AG04449 (cell line): ENCODE data around the gene STAM2.

Experiments used
- CTCF ChIA-PET: fragments of 350-600 bp; formaldehyde crosslinking; extraction: SDS; loops from one replicate; lab custom pipeline; 2021; ENCODE audit warnings: antibody characterized with exemption; lab: Yijun Ruan, JAX
- POLR2A ChIA-PET: fragments of 400-600, 350-600 bp; formaldehyde crosslinking; extraction: SDS; loops from one replicate; lab custom pipeline; 2020; ENCODE audit warnings: antibody characterized with exemption, inconsistent platforms; lab: Yijun Ruan, JAX
- DNase-seq: peaks from one replicate; pipeline ENCODE4 v3.0.0-alpha.2; 2010; ENCODE audit warnings: low read depth, low spot score
- H3K4me3 ChIP-seq: 2 replicates; pipeline ENCODE4 v1.5.1; 2011; ENCODE audit warnings: low read depth, mild to moderate bottlenecking, control low read depth, low read length
- TF ChIP-seq, protein P1 (sequence below): IDR thresholded peaks from one replicate; pipeline ENCODE4 v1.5.1; 2011; ENCODE audit warnings: mild to moderate bottlenecking, moderate library complexity, low read length, control low read depth, inconsistent platforms; ENCODE audit not compliant: insufficient read depth; ENCODE audit errors: missing control alignments

STAM2 gene

DNA sequence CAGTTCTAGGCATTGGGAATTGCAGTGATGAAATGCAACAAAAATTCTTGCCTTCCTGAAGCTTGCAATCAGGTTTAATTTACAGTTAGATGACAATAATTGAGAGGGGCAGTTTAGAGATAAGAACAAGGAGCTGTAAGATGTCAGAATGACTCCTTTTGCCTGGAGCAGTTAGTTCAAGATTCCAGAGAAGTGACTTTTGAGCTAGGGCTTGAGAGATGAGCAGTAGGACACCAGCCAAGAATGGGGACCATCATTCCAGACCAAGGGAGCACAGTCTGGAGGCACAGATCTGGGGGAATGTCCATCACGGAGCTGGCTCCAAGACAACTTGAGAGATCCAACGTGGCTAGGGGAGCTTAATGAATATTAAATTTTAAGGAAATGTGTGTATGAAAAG is 103.6 kb downstream of the STAM2 start:
- no peak for DNase-seq
- CTCF ChIA-PET, result interaction anchor here (0.7 kb wide), 1 partner anchor 9 kb away, joined by 3 read pairs; no protein-coding TSS in a partner anchor
- POLR2A ChIA-PET, result no interaction called here
- TF ChIP-seq, protein P1, sequence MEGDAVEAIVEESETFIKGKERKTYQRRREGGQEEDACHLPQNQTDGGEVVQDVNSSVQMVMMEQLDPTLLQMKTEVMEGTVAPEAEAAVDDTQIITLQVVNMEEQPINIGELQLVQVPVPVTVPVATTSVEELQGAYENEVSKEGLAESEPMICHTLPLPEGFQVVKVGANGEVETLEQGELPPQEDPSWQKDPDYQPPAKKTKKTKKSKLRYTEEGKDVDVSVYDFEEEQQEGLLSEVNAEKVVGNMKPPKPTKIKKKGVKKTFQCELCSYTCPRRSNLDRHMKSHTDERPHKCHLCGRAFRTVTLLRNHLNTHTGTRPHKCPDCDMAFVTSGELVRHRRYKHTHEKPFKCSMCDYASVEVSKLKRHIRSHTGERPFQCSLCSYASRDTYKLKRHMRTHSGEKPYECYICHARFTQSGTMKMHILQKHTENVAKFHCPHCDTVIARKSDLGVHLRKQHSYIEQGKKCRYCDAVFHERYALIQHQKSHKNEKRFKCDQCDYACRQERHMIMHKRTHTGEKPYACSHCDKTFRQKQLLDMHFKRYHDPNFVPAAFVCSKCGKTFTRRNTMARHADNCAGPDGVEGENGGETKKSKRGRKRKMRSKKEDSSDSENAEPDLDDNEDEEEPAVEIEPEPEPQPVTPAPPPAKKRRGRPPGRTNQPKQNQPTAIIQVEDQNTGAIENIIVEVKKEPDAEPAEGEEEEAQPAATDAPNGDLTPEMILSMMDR, result no peak
- no peak overlapping the region for H3K4me3 ChIP-seq

DNA sequence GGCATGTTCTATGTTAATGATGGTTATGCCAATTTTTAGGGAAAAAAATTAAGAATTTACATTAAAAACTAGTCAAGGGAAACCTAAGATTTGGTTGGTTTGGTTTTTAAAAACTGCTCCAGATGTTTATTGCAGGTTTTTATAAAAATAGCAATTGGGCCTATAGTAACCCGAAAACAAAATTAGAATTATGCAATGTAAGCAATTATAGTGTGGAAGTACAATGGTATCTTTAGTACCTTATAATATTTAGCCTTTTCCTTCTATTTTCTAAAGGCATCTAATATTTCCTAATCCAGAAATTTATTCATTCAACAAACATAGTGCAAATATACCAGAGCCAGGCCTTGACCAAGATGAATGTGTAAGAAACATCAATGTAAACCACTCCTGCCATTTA is 104.0 kb downstream of the STAM2 start:
- ChIA-PET POLR2A (no interaction called here), CTCF (no interaction called here)
- H3K4me3 ChIP-seq, result no peak overlapping the region
- DNase-seq, result no peak
- TF ChIP-seq, protein P1, result no peak

DNA sequence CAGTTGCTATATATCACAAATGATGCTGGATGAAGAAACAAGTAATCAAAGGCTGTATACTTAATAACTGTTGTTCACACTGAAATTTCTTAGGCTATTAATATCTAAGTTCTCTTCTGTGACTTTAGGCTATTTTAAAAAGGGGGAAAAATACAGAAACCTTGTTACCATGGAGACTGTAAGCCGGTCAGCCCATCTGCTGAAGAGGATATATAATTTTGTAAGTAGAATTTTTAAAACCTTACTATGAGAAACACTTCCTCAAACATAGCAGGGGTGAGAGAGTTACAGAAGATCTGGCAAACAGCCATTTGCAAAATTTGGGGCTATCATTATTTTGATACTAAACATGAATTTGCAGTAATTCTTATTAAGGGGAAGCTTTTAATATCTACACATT is 104.5 kb downstream of the STAM2 start:
- TF ChIP-seq, protein P1, result no peak
- no peak for DNase-seq
- no peak overlapping the region for H3K4me3 ChIP-seq
- POLR2A ChIA-PET, result no interaction called here
- CTCF ChIA-PET, result no interaction called here

DNA sequence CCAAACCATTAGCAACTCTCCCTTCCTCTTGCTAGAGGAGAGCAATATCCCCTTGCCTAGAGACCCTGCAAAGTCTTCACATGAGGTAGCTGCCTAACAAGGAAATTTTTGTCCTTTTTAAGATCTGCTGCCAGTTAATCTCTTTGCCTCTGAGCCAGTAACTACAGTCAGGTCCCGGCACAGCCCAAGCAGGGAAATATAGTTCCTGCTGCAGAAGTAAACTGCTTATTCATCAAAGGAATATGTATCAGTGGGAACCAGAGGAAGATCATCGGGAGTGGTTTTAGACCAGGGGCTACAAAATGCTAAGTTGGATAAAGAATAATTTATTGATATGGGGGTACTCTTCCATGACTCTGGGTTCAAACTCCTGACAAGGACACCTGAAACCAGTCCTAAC is 107.3 kb downstream of the STAM2 start:
- TF ChIP-seq, protein P1, result no peak
- H3K4me3 ChIP-seq, result no peak overlapping the region
- POLR2A ChIA-PET, result no interaction called here
- no peak for DNase-seq
- CTCF ChIA-PET, result interaction anchor here (1.3 kb wide), 1 partner anchor 43 kb away, joined by 3 read pairs; no protein-coding TSS in a partner anchor

DNA sequence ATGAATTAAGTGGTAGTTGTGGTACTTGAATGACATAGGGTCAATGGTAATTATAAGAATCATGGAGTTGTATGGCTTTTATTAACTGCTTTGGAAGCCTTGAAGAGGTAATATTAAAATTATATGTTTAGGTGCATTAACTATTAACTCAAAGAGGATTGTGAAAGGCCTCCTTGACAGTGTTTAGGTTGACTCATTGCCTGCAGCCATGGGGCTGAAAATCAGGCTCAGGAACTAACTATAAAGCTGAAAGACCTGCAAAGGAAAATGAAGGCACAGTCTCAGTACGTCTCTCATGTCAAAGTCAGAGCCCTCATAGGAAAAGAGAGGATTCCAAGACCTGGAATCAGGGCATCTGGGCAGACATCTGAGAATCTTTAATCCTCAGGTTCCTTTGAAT is 107.7 kb downstream of the STAM2 start:
- CTCF ChIA-PET, result interaction anchor here (1.3 kb wide), 1 partner anchor 43 kb away, joined by 3 read pairs; no protein-coding TSS in a partner anchor

More for the DNA sequence above, 107.7 kb downstream of the STAM2 start:
- POLR2A ChIA-PET, result no interaction called here
- no peak for DNase-seq
- TF ChIP-seq, protein P1, result no peak
- no peak overlapping the region for H3K4me3 ChIP-seq
